GM10248 (cell line): Measurements from ENCODE around the gene FCRL5.

ENCODE experiments used
- CTCF ChIA-PET: fragments of 300-600 bp; sonication (Branson Sonifier 250); formaldehyde crosslinking; extraction: SDS; loops from one replicate; lab custom pipeline; 2021; ENCODE audit warnings: antibody characterized with exemption; lab: Yijun Ruan, JAX
- POLR2A ChIA-PET: fragments of 350-650 bp; sonication (Branson Sonifier 250); formaldehyde crosslinking; extraction: SDS; loops from one replicate; lab custom pipeline; 2020; ENCODE audit warnings: antibody characterized with exemption; lab: Yijun Ruan, JAX
- DNase-seq: peaks from one replicate; pipeline ENCODE4 v3.0.0; 2012; ENCODE audit errors: extremely low spot score
- CTCF ChIP-seq: IDR thresholded peaks from 2 replicates; pipeline ENCODE4 v1.5.1; 2012; ENCODE audit warnings: mild to moderate bottlenecking, low read depth; ENCODE audit errors: extremely low read depth, missing control alignments, control extremely low read depth

The FCRL5 gene

DNA sequence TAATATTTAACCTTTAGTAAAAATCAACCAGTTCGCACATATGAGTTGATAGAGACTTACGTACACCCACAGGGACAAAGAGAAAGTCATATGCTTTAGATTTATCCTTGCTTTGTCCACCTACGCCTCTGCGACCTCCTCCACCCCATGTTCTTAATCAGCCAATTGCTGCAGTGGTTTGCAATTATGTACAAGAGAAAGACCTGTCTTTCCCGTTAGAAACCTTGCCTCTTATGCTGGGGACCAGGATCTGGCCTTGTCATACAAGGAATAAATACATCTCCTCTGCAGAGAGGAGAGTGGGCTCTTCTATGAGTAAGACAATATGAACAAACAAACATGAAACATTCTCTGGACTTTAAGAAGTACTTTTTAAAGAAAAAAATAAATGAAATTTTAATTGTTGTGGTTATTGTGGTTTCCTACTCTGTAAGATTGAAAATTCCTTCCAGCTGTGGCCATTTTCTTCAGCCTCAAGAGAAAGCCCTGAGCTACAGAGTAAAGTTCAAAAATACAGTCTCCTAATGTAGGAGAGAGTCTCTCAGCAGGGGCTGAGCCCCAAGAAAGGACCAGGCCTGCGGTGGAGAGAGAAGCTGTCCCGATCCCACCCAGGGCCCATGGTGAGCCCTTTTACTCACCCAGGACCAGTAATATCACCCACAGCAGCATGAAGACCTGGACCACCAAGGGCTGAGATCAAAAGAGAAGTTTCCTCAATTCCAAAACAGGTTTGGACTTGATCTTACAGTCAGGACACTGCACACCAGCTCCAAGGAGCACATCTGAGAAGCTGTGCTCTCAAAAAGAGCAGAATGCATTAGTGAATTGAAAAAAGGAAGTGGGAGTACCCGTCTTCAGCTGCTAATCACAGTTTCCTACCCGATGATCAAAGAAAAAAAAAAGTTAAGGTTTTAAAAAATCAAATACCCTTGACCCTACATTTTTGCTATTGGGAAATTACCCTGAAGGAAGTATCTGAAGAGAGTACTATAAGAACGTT is at the start of gene FCRL5:
Gene FCRL5 (minus strand): TSS at position 822 of the 1,000 bp plus-strand sequence. CDS start 153 bp downstream, at position 669.
- DNase-seq = peak; percentile 28
- ChIA-PET CTCF (interaction anchor here (0.7 to 3.1 kb wide), 5 partner anchors 8 to 181 kb away, joined by 3 to 11 read pairs (median 3); no protein-coding TSS in a partner anchor), POLR2A (no interaction called here)
- TF ChIP-seq CTCF = no peak

DNA sequence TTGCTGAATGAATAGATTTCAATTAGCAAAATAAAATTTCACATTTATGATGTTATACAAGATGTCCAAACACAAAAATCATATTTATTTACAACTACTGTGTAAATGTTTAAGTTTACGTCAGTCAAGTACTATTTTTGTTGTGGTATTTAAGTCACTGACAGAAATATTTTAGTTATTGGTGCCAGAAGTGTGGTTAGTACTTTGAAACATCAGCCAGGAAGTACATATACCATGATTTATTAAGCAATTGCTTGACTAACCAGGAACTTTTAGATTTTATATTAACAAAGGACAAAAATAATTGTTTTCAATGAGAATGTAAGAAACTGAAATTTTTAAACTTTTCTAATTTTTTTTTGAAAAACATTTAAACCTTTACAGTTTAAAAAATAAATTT is 47.9 kb upstream of the FCRL5 start:
- ChIA-PET POLR2A (no interaction called here), CTCF (interaction anchor here (1.1 kb wide), 1 partner anchor 13 kb away, joined by 3 read pairs; no protein-coding TSS in a partner anchor)
- TF ChIP-seq CTCF = no peak
- DNase-seq = no peak

DNA sequence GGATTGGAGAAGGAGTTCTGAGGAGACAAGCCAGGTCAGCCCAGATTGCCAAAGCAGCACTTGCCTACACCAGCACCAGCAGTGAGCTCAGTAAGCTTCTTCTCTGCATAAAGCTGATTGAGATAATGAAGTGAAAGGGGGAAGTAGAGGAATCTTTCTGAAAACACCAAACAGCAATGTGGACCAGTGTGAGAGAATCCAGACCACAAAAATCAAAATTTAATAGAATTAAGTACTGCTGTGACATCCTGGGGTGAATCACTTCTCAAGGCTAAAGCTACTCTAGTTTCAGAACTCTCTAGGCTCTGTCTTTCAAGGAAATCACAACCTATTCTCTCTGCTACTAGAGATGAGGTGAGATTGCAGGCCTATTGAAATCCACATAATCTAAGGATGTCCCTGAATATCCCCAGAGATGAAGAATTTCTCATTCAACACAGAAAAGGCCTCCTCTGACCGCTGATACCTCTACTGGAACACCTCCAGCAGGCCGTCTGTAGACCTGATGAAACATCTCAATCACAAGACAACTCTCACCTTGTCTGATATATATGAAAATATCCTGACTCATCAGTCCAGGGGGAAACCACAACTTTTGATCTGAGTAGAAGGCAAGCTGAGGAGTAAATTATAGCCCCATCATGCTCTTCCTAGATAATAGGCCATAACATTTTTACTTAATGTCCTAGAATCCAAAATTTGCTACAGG is 45.8 kb upstream of the FCRL5 start, which contains the start of gene FCRL4:
Gene FCRL4 (minus strand): TSS at position 127 of the 709 bp plus-strand sequence. CDS start 141 bp downstream, outside the sequence.
- peak; percentile 23 for DNase-seq
- ChIA-PET POLR2A (interaction anchor here (1.0 kb wide), 1 partner anchor 10 kb away, joined by 3 read pairs; no protein-coding TSS in a partner anchor), CTCF (interaction anchor here (1.0 to 2.1 kb wide), 3 partner anchors 16 to 22 kb away, joined by 3 to 14 read pairs (median 4); no protein-coding TSS in a partner anchor)
- TF ChIP-seq CTCF = no peak

GRCh38 chr1:157596384-157596783 is 44.1 kb upstream of the FCRL5 start:
- POLR2A ChIA-PET = no interaction called here
- TF ChIP-seq CTCF = no peak
- DNase-seq = peak; percentile 26
- CTCF ChIA-PET = interaction anchor here (0.7 to 4.4 kb wide), 6 partner anchors 10 to 90 kb away, joined by 3 to 53 read pairs (median 4); no protein-coding TSS in a partner anchor

DNA sequence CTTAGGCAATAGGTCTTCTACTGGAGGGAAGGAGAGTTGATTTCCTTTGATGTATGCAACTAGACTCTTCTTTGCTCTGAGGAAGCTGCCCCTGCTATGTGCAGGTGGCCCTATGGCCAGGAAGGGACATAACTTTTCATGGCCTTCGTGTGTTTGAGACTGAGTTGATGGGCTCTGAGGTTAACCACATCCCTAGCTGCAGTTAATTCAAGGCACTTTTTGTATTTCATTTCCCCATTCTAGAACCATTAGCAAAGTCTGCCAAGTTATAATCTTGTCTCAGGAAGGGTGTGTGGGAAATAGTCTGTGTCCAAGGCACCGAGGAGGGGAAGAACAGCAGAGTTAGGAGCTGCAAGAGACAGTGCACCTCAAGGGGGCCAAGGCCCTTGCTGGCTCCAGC is 43.0 kb upstream of the FCRL5 start:
- no peak for TF ChIP-seq CTCF
- CTCF ChIA-PET = interaction anchor here (1.6 to 4.4 kb wide), 5 partner anchors 9 to 96 kb away, joined by 3 to 53 read pairs (median 5); no protein-coding TSS in a partner anchor
- DNase-seq = peak; percentile 63
- POLR2A ChIA-PET = no interaction called here

- POLR2A ChIA-PET = no interaction called here
- CTCF ChIA-PET = interaction anchor here (1.4 to 3.1 kb wide), 3 partner anchors 9 to 105 kb away, joined by 3 to 15 read pairs (median 7); no protein-coding TSS in a partner anchor
Measured at GRCh38 chr1:157585984-157586383, 33.7 kb upstream of the FCRL5 start.

More at GRCh38 chr1:157585984-157586383, 33.7 kb upstream of the FCRL5 start:
- DNase-seq = no peak
- TF ChIP-seq CTCF = no peak
